Neuronal stem cell (in vitro differentiated cells): ENCODE results near the gene SEMA3F.

Experiments
- DNase-seq: peaks from one replicate; pipeline ENCODE4 v3.0.0-alpha.2; 2013; ENCODE audit warnings: low spot score
- H2AFZ ChIP-seq: one replicate; pipeline ENCODE4 v1.6.1; 2013; ENCODE audit warnings: mild to moderate bottlenecking, low read length, inconsistent platforms
- H2AK5ac ChIP-seq: 2 replicates; pipeline ENCODE4 v1.6.1; 2013; ENCODE audit warnings: low read depth, mild to moderate bottlenecking, inconsistent platforms, low read length, moderate library complexity, mixed read lengths
- H2BK120ac ChIP-seq: 2 replicates; pipeline ENCODE4 v1.6.1; 2013; ENCODE audit warnings: low read depth, mild to moderate bottlenecking, inconsistent platforms, low read length, moderate library complexity, mixed read lengths
- H2BK12ac ChIP-seq: one replicate; pipeline ENCODE4 v1.6.1; 2013; ENCODE audit warnings: low read length, inconsistent platforms
- H2BK15ac ChIP-seq: 2 replicates; pipeline ENCODE4 v1.6.1; 2013; ENCODE audit warnings: mild to moderate bottlenecking, low read length, inconsistent platforms, mixed read lengths
- H2BK5ac ChIP-seq: one replicate; pipeline ENCODE4 v1.6.1; 2013; ENCODE audit warnings: inconsistent platforms, mild to moderate bottlenecking, low read length, moderate library complexity
- H3K14ac ChIP-seq: one replicate; pipeline ENCODE4 v1.6.1; 2013; ENCODE audit warnings: low read length, inconsistent platforms
- H3K18ac ChIP-seq: 2 replicates; pipeline ENCODE4 v1.6.1; 2013; ENCODE audit warnings: low read length, inconsistent platforms
- H3K23ac ChIP-seq: 2 replicates; pipeline ENCODE4 v1.6.1; 2013; ENCODE audit warnings: low read depth, mild to moderate bottlenecking, mixed read lengths, low read length, inconsistent platforms; ENCODE audit not compliant: poor library complexity
- H3K27ac ChIP-seq: replicated peaks from 3 replicates; pipeline ENCODE4 v1.5.1; 2013; ENCODE audit warnings: low read length, inconsistent platforms
- H3K27me3 ChIP-seq, 3 experiments: 2 replicates each; pipeline ENCODE4 v1.6.1; 2013; ENCODE audit warnings: low read length in 3 of 3, mild to moderate bottlenecking in 2 of 3, inconsistent platforms in 1 of 3, low read depth in 1 of 3, mixed read lengths in 1 of 3, moderate library complexity in 1 of 3; ENCODE audit not compliant: control insufficient read depth in 3 of 3, insufficient read depth in 3 of 3
- H3K36me3 ChIP-seq, 2 donors: replicated peaks in 1 of 2; 2 replicates each; pipeline ENCODE4 v1.6.1; 2013; ENCODE audit warnings: low read length in 2 of 2; ENCODE audit not compliant: control insufficient read depth in 2 of 2, insufficient read depth in 2 of 2
- H3K4ac ChIP-seq: 2 replicates; pipeline ENCODE4 v1.6.1; 2013; ENCODE audit warnings: inconsistent platforms, mild to moderate bottlenecking, low read length, moderate library complexity
- H3K4me1 ChIP-seq, 2 donors: 1 replicate in 1 of 2; 2 replicates in 1 of 2; pipeline ENCODE4 v1.6.1; 2013; ENCODE audit warnings: low read length in 2 of 2, low read depth in 1 of 2; ENCODE audit not compliant: control insufficient read depth in 2 of 2, insufficient read depth in 1 of 2
- H3K4me2 ChIP-seq: one replicate; pipeline ENCODE4 v1.6.1; 2013; ENCODE audit warnings: mild to moderate bottlenecking, low read length, inconsistent platforms; ENCODE audit not compliant: insufficient read depth, poor library complexity, severe bottlenecking
- H3K4me3 ChIP-seq, 2 donors: 2 replicates each; pipeline ENCODE4 v1.5.1; 2013; ENCODE audit warnings: low read length in 2 of 2, mild to moderate bottlenecking in 2 of 2, inconsistent platforms in 1 of 2, moderate library complexity in 1 of 2
- H3K79me1 ChIP-seq: one replicate; pipeline ENCODE4 v1.6.1; 2013; ENCODE audit warnings: low read depth, mild to moderate bottlenecking, inconsistent platforms, low read length, moderate library complexity
- H3K9ac ChIP-seq: one replicate; pipeline ENCODE4 v1.6.1; 2013; ENCODE audit warnings: mild to moderate bottlenecking, low read depth, low read length, inconsistent platforms; ENCODE audit not compliant: poor library complexity
- H3K9me3 ChIP-seq, 2 donors: replicated peaks in 1 of 2; 2 replicates each; pipeline versions ENCODE3 to v1.6.1; 2013; ENCODE audit warnings: low read length in 2 of 2, mild to moderate bottlenecking in 2 of 2, inconsistent platforms in 1 of 2, low read depth in 1 of 2, mixed read lengths in 1 of 2, moderate library complexity in 1 of 2; ENCODE audit not compliant: control insufficient read depth in 2 of 2, insufficient read depth in 1 of 2
- H4K8ac ChIP-seq: one replicate; pipeline ENCODE4 v1.6.1; 2013; ENCODE audit warnings: low read depth, mild to moderate bottlenecking, inconsistent platforms, low read length, moderate library complexity
- H4K91ac ChIP-seq: one replicate; pipeline ENCODE4 v1.6.1; 2013; ENCODE audit warnings: low read length, low read depth, mild to moderate bottlenecking, inconsistent platforms; ENCODE audit not compliant: poor library complexity
- WGBS, 2 donors: extraction: QIAGEN DNeasy Blood & Tissue Kit; methylation state at CpG; one replicate each; pipeline ENCODE4 v1.1.7; 2013; ENCODE audit warnings: missing lambda C conversion rate in 2 of 2, mixed read lengths in 1 of 2; ENCODE audit not compliant: insufficient read length in 2 of 2, insufficient replicate concordance in 1 of 2; ENCODE audit errors: extremely low coverage in 2 of 2; 5-methylcytosine and 5-hydroxymethylcytosine counted together

SEMA3F gene

GRCh38 chr3:50157827-50158529 lies 2.9 kb downstream of the SEMA3F start:
- Histone ChIP-seq H3K23ac (peak overlapping the region; percentile 14), H3K4me2 (no peak overlapping the region), H3K4ac (no peak overlapping the region), H2BK15ac (peak overlapping the region; percentile 34), H2AFZ (peak overlapping the region; percentile 40), H3K18ac (peak overlapping the region; percentile 42), H2BK12ac (peak overlapping the region; percentile 33), H3K79me1 (peaks cover 31% of the 10 kb centered on the region), H3K36me3 (peaks cover 0 to 34% of the 10 kb centered on the region in 2 donors), H2BK120ac (no peak overlapping the region), H3K27ac (no peak overlapping the region), H3K27me3 (peaks cover 0 to 87% (median 16%) of the 10 kb centered on the region in 3 experiments), H3K9me3 (no peaks in the 10 kb centered on the region), H2BK5ac (no peak overlapping the region), H3K4me1 (peaks cover 10 to 26% of the 10 kb centered on the region in 2 donors), H2AK5ac (peak overlapping the region; percentile 20), H4K8ac (peak overlapping the region; percentile 52), H3K14ac (no peak overlapping the region), H4K91ac (no peak overlapping the region), H3K4me3 (peak overlapping the region in 1 of 2 donors; percentile 22), H3K9ac (peak overlapping the region; percentile 56)
- no CpG with 5 or more reads among the region's 12 CpGs for WGBS, 2 donors
- no peak for DNase-seq

DNA sequence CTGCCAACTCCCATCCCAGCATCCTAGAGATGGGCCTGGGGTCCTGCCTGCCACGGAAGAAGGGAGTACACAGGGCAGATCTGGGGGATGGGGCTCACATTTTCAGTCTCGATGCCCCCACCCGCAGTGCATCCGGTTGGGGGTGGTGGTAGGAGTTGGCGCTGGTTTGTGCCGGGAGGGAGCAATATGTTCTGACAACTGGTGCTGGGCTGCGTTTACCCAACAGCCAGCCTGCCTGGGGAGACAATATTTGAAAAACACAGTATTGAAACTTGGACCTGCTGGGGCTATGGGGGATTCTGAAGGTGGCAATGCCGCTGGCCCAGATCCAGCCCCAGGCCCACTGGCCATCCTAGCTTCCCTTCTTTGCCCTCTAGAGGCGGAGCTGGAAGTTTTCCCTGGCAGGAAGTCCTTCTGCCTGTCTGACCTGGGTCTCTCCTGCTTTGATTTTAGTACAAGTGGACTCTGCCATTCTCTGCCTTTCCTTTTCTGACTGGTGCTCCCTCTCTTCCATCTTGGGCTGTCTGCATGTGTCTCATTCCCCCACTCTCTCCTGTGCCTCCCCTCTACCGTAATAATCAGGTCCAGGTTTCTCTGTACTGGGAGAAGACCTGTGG lies 3.5 kb downstream of the SEMA3F start:
- Histone ChIP-seq H3K14ac (no peak overlapping the region), H3K4ac (no peak overlapping the region), H3K4me2 (no peak overlapping the region), H3K18ac (peak overlapping the region; percentile 42), H4K91ac (no peak overlapping the region), H3K27ac (peak overlapping the region; percentile 18), H3K9me3 (no peaks in the 10 kb centered on the region), H2BK12ac (no peak overlapping the region), H3K4me1 (peaks cover 10 to 26% of the 10 kb centered on the region in 2 donors), H3K27me3 (peaks cover 0 to 85% (median 9%) of the 10 kb centered on the region in 3 experiments), H3K4me3 (no peak overlapping the region), H3K23ac (peak overlapping the region; percentile 14), H3K36me3 (peaks cover 0 to 38% of the 10 kb centered on the region in 2 donors), H2BK15ac (no peak overlapping the region), H2AFZ (peak overlapping the region; percentile 40), H2BK120ac (no peak overlapping the region), H2BK5ac (no peak overlapping the region), H3K9ac (no peak overlapping the region), H3K79me1 (peaks cover 35% of the 10 kb centered on the region), H4K8ac (peak overlapping the region; percentile 7), H2AK5ac (no peak overlapping the region)
- no CpG with 5 or more reads among the region's 10 CpGs for WGBS, 2 donors
- no peak for DNase-seq

GRCh38 chr3:50160561-50160983 lies 5.4 kb downstream of the SEMA3F start:
- no CpG with 5 or more reads among the region's 7 CpGs for WGBS, 2 donors

GRCh38 chr3:50161320-50161719 lies 6.2 kb downstream of the SEMA3F start:
- H2BK12ac ChIP-seq, result no peak overlapping the region
- WGBS, 2 donors, result no CpG with 5 or more reads among the region's 13 CpGs

More at GRCh38 chr3:50160561-50160983, 5.4 kb downstream of the SEMA3F start:
- peaks cover 0 to 78% (median 0%) of the 10 kb centered on the region in 3 experiments for H3K27me3 ChIP-seq
- no peak overlapping the region for H2BK15ac ChIP-seq
- no peak overlapping the region for H2BK5ac ChIP-seq
- H4K8ac ChIP-seq, result no peak overlapping the region
- no peak overlapping the region for H2AFZ ChIP-seq
- H3K23ac ChIP-seq, result no peak overlapping the region
- H3K4me2 ChIP-seq, result no peak overlapping the region
- H3K36me3 ChIP-seq, result peaks cover 0 to 51% of the 10 kb centered on the region in 2 donors
- DNase-seq, result no peak
- H3K4ac ChIP-seq, result no peak overlapping the region
- H3K4me1 ChIP-seq, result peaks cover 14 to 41% of the 10 kb centered on the region in 2 donors
- no peak overlapping the region for H3K9ac ChIP-seq
- H3K9me3 ChIP-seq, result no peaks in the 10 kb centered on the region
- H3K27ac ChIP-seq, result no peak overlapping the region
- H3K18ac ChIP-seq, result no peak overlapping the region
- H2AK5ac ChIP-seq, result no peak overlapping the region
- H4K91ac ChIP-seq, result no peak overlapping the region
- no peak overlapping the region for H2BK120ac ChIP-seq
- no peak overlapping the region for H3K14ac ChIP-seq
- no peak overlapping the region for H3K4me3 ChIP-seq
- no peak overlapping the region for H2BK12ac ChIP-seq
- H3K79me1 ChIP-seq, result peaks cover 38% of the 10 kb centered on the region

More at GRCh38 chr3:50161320-50161719, 6.2 kb downstream of the SEMA3F start:
- DNase-seq, result no peak
- H3K4me3 ChIP-seq, result no peak overlapping the region
- H3K9ac ChIP-seq, result peak overlapping the region; percentile 6
- H2BK15ac ChIP-seq, result no peak overlapping the region
- H3K23ac ChIP-seq, result no peak overlapping the region
- peaks cover 0 to 51% of the 10 kb centered on the region in 2 donors for H3K36me3 ChIP-seq
- H4K8ac ChIP-seq, result no peak overlapping the region
- peaks cover 0 to 70% (median 0%) of the 10 kb centered on the region in 3 experiments for H3K27me3 ChIP-seq
- no peak overlapping the region for H2BK120ac ChIP-seq
- no peak overlapping the region for H3K4ac ChIP-seq
- H3K4me2 ChIP-seq, result no peak overlapping the region
- H4K91ac ChIP-seq, result no peak overlapping the region
- peak overlapping the region; percentile 44 for H2AK5ac ChIP-seq
- H3K79me1 ChIP-seq, result peaks cover 33% of the 10 kb centered on the region
- H3K4me1 ChIP-seq, result peaks cover 20 to 49% of the 10 kb centered on the region in 2 donors
- H3K9me3 ChIP-seq, result no peaks in the 10 kb centered on the region
- H3K27ac ChIP-seq, result no peak overlapping the region
- H3K18ac ChIP-seq, result no peak overlapping the region
- H3K14ac ChIP-seq, result no peak overlapping the region
- no peak overlapping the region for H2AFZ ChIP-seq
- H2BK5ac ChIP-seq, result no peak overlapping the region
